ENCODE measurements around the gene SLC29A4. TPM values are rescaled to one million over a fixed set of nuclear protein-coding genes. Genes with fewer than 3 reads are reported as not detected.

The SLC29A4 gene
- total RNA-seq, 1 experiment from 2014 or later, result 24.5 TPM

GRCh38 chr7:5278766-5279165, 4.0 kb upstream of the SLC29A4 start:
- H3K4me2 ChIP-seq (ENCODE audit: low read length), result no peak overlapping the region
- H4K20me1 ChIP-seq (ENCODE audit: insufficient read depth), result no peaks in the 10 kb centered on the region
- no peak overlapping the region for H3K4me3 ChIP-seq (replicated peaks in 1 of 2; ENCODE audit: low read depth in 1 of 2, low read length in 2 of 2)
- H3K9ac ChIP-seq (ENCODE audit: low read length), result no peak overlapping the region
- POLR2A ChIA-PET, result no interaction called here
- DNase-seq (ENCODE audit: low read depth, low spot score) (no peak), ATAC-seq (no peak)
- TF ChIP-seq ATF3 (IDR thresholded peaks at IDR 0.05) (no peak), EZH2phosphoT487 (IDR thresholded peaks at IDR 0.05; ENCODE audit: borderline replicate concordance) (no peak), SP1 (IDR thresholded peaks at IDR 0.05; ENCODE audit: low read depth) (no peak), CTCF (IDR thresholded peaks at IDR 0.05 in 2 of 3, conservative IDR thresholded peaks at IDR 0.05 in 1 of 3; ENCODE audit: borderline replicate concordance in 1 of 3, insufficient read depth in 1 of 3, low read depth in 2 of 3, low read length in 2 of 3) (no peak), EZH2 (IDR thresholded peaks at IDR 0.05) (no peak), YY1 (IDR thresholded peaks at IDR 0.05; ENCODE audit: extremely low read depth, insufficient replicate concordance, low read depth, low read length) (no peak), CEBPB (IDR thresholded peaks at IDR 0.05; ENCODE audit: low read depth) (no peak), CBX3 (IDR thresholded peaks at IDR 0.05; ENCODE audit: low read depth) (no peak), SRF (IDR thresholded peaks at IDR 0.05; ENCODE audit: low read depth) (no peak), ZFX (IDR thresholded peaks at IDR 0.05) (no peak), RAD21 (IDR thresholded peaks at IDR 0.05; ENCODE audit: low read depth) (no peak)
- H3K36me3 ChIP-seq (ENCODE audit: control insufficient read depth in 1 of 2, insufficient read depth in 2 of 2, low read length in 2 of 2), result no peaks in the 10 kb centered on the region
- H3K4me1 ChIP-seq (ENCODE audit: control insufficient read depth in 1 of 2, insufficient read depth in 2 of 2, low read length in 2 of 2), result peaks cover 3 to 10% of the 10 kb centered on the region in 2 experiments; a peak in 3 of 4 replicates
- CTCF ChIA-PET, result interaction anchor here (0.6 kb wide), 1 partner anchor 39 kb away, joined by 4 read pairs; no protein-coding TSS in a partner anchor
- no peaks in the 10 kb centered on the region for H3K27me3 ChIP-seq (ENCODE audit: insufficient read depth, low read length)
- no TSS peak for BruUV-seq (replicated peaks)
- no peaks in the 10 kb centered on the region for H3K79me2 ChIP-seq (ENCODE audit: insufficient read depth, low read length)
- intact Hi-C loops (cut with micrococcal nuclease), result no loop called here
- H3K9me3 ChIP-seq (ENCODE audit: control insufficient read depth in 1 of 2, insufficient read depth in 1 of 2, low read depth in 1 of 2, low read length in 2 of 2), result no peaks in the 10 kb centered on the region
- no peak overlapping the region for H3K27ac ChIP-seq (ENCODE audit: low read depth, low read length)
- RAD21 ChIA-PET (ENCODE audit: low non-redundant PET in 1 of 2, low total read pairs in 2 of 2, uncharacterized antibody in 2 of 2, unreplicated experiment in 2 of 2), result no interaction called here
- H2AFZ ChIP-seq (ENCODE audit: low read depth, low read length, poor library complexity, severe bottlenecking), result no peak overlapping the region
- no peaks in the 10 kb centered on the region for H3K9me2 ChIP-seq (ENCODE audit: insufficient read depth)
